ENCODE measurements around the gene SP8. TPM values are rescaled to one million over a fixed set of nuclear protein-coding genes. Genes with fewer than 3 reads are reported as not detected.

Gene SP8
- total RNA-seq, 2 experiments from 2014 or later = not detected

GRCh38 chr7:20777377-20778062, 9.2 kb downstream of the SP8 start:
- POLR2A ChIA-PET = no interaction called here
- CTCF ChIA-PET = no interaction called here

GRCh38 chr7:20776942-20777341, 9.7 kb downstream of the SP8 start:
- ChIA-PET CTCF (no interaction called here), POLR2A (no interaction called here)

- CTCF ChIA-PET = no interaction called here
Measured at GRCh38 chr7:20776214-20776911, 10.3 kb downstream of the SP8 start.

GRCh38 chr7:20754001-20754400, 32.7 kb downstream of the SP8 start:
- CTCF ChIA-PET = no interaction called here
- POLR2A ChIA-PET = no interaction called here

More at GRCh38 chr7:20776214-20776911, 10.3 kb downstream of the SP8 start:
- POLR2A ChIA-PET = no interaction called here

- CTCF ChIA-PET = no interaction called here
- POLR2A ChIA-PET = no interaction called here
Measured at GRCh38 chr7:20749906-20750305, 36.8 kb downstream of the SP8 start.

GRCh38 chr7:20748853-20749252, 37.8 kb downstream of the SP8 start:
- POLR2A ChIA-PET = no interaction called here
- CTCF ChIA-PET = no interaction called here

GRCh38 chr7:20747001-20747400, 39.7 kb downstream of the SP8 start:
- ChIA-PET POLR2A (no interaction called here), CTCF (no interaction called here)

GRCh38 chr7:20745702-20746101, 41.0 kb downstream of the SP8 start:
- POLR2A ChIA-PET = no interaction called here

GRCh38 chr7:20744954-20745446, 41.7 kb downstream of the SP8 start:
- CTCF ChIA-PET = interaction anchor here (0.7 kb wide), 1 partner anchor 83 kb away, joined by 3 read pairs; no protein-coding TSS in a partner anchor

More at GRCh38 chr7:20745702-20746101, 41.0 kb downstream of the SP8 start:
- CTCF ChIA-PET = no interaction called here

GRCh38 chr7:20742913-20743312, 43.8 kb downstream of the SP8 start:
- CTCF ChIA-PET = no interaction called here
- POLR2A ChIA-PET = no interaction called here

More at GRCh38 chr7:20744954-20745446, 41.7 kb downstream of the SP8 start:
- POLR2A ChIA-PET = no interaction called here

- CTCF ChIA-PET = no interaction called here
Measured at GRCh38 chr7:20741801-20742200, 44.9 kb downstream of the SP8 start.

GRCh38 chr7:20738518-20739481, 47.9 kb downstream of the SP8 start:
- CTCF ChIA-PET = no interaction called here
- POLR2A ChIA-PET = no interaction called here

More at GRCh38 chr7:20741801-20742200, 44.9 kb downstream of the SP8 start:
- POLR2A ChIA-PET = no interaction called here

GRCh38 chr7:20737840-20738448, 48.7 kb downstream of the SP8 start:
- POLR2A ChIA-PET = no interaction called here
- CTCF ChIA-PET = no interaction called here

- CTCF ChIA-PET = interaction anchor here (0.6 kb wide), 1 partner anchor 25 kb away, joined by 5 read pairs; no protein-coding TSS in a partner anchor
- POLR2A ChIA-PET = no interaction called here
Measured at GRCh38 chr7:20735346-20736065, 51.2 kb downstream of the SP8 start.

Other genes with a start within 250 kb of the SP8 start
- gene ABCB5, start 171.2 kb downstream of the SP8 start, total RNA-seq = not detected